HEK293T (cell line): ENCODE results near the gene AP4B1.

Experiments
- BHLHE40 ChIP-seq: fragments of 450-650 bp; IDR thresholded peaks from 2 replicates; pipeline ENCODE4 v1.6.1; 2016; ENCODE audit warnings: mild to moderate bottlenecking, moderate library complexity, borderline replicate concordance
- ELF4 ChIP-seq: fragments of 450-650 bp; IDR thresholded peaks from 2 replicates; pipeline ENCODE4 v1.6.1; 2017; ENCODE audit warnings: antibody characterized with exemption
- FOXA1 ChIP-seq: fragments of 450-650 bp; IDR thresholded peaks from 2 replicates; pipeline ENCODE4 v1.6.1; 2016; ENCODE audit warnings: mild to moderate bottlenecking
- FOXK2 ChIP-seq: fragments of 450-650 bp; IDR thresholded peaks from 2 replicates; pipeline ENCODE4 v1.6.1; 2016; ENCODE audit warnings: mild to moderate bottlenecking
- FOXM1 ChIP-seq: fragments of 450-650 bp; IDR thresholded peaks from 2 replicates; pipeline ENCODE4 v1.6.1; 2017; ENCODE audit warnings: mild to moderate bottlenecking, borderline replicate concordance
- HDGF ChIP-seq: fragments of 450-650 bp; IDR thresholded peaks from 2 replicates; pipeline ENCODE4 v1.6.1; 2017; ENCODE audit warnings: antibody characterized with exemption, borderline replicate concordance
- SP1 ChIP-seq: fragments of 450-650 bp; IDR thresholded peaks from 2 replicates; pipeline ENCODE4 v1.6.1; 2017
- SUZ12 ChIP-seq: fragments of 450-650 bp; IDR thresholded peaks from 2 replicates; pipeline ENCODE4 v1.6.1; 2016; ENCODE audit warnings: mild to moderate bottlenecking
- ZNF384 ChIP-seq: fragments of 450-650 bp; IDR thresholded peaks from 2 replicates; pipeline ENCODE4 v1.6.1; 2016
- TF ChIP-seq, protein P1 (sequence below): fragments of 450-650 bp; IDR thresholded peaks from 2 replicates; pipeline ENCODE4 v1.6.1; 2016

GRCh38 chr1:113846391-113847035, 58.1 kb downstream of the AP4B1 start:
- TF ChIP-seq FOXA1: no peak
- TF ChIP-seq SUZ12: no peak
- no peak for TF ChIP-seq FOXK2
- TF ChIP-seq FOXM1: no peak
- TF ChIP-seq ZNF384: peak; percentile 25; the same call in 1 of the 2 replicates
- TF ChIP-seq, protein P1, sequence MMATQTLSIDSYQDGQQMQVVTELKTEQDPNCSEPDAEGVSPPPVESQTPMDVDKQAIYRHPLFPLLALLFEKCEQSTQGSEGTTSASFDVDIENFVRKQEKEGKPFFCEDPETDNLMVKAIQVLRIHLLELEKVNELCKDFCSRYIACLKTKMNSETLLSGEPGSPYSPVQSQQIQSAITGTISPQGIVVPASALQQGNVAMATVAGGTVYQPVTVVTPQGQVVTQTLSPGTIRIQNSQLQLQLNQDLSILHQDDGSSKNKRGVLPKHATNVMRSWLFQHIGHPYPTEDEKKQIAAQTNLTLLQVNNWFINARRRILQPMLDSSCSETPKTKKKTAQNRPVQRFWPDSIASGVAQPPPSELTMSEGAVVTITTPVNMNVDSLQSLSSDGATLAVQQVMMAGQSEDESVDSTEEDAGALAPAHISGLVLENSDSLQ: no peak
- no peak for TF ChIP-seq BHLHE40
- no peak for TF ChIP-seq SP1
- TF ChIP-seq ELF4: no peak
- no peak for TF ChIP-seq HDGF
